Panc1 (cell line): ENCODE data around the gene SUCLG2.

Source experiments
- POLR2AphosphoS5 ChIP-seq: IDR thresholded peaks from 2 replicates; pipeline ENCODE4 v1.6.1; 2012; ENCODE audit warnings: mild to moderate bottlenecking, low read depth, low read length, moderate library complexity
- TF ChIP-seq, protein P1 (sequence below): fragments of 450-650 bp; IDR thresholded peaks from 2 replicates; pipeline ENCODE4 v1.5.1; 2017; ENCODE audit warnings: mild to moderate bottlenecking

DNA sequence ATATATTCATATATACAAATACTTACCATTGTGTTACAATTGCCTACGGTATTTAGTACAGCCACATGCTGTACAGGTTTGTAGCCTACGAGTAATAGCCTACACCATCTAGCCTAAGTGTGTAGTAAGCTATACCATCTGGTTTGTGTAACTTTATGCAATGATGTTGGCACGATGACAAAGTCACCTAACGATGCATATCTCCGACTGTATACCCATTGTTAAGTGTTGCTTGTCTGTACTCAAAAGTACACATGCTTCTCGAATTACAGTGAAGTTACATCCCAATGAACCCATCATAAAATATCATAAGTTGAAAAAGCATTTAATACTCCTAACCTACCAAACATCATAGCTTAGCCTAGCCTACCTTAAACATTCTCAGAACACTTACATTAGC lies 329.2 kb downstream of the SUCLG2 start:
- TF ChIP-seq, protein P1, sequence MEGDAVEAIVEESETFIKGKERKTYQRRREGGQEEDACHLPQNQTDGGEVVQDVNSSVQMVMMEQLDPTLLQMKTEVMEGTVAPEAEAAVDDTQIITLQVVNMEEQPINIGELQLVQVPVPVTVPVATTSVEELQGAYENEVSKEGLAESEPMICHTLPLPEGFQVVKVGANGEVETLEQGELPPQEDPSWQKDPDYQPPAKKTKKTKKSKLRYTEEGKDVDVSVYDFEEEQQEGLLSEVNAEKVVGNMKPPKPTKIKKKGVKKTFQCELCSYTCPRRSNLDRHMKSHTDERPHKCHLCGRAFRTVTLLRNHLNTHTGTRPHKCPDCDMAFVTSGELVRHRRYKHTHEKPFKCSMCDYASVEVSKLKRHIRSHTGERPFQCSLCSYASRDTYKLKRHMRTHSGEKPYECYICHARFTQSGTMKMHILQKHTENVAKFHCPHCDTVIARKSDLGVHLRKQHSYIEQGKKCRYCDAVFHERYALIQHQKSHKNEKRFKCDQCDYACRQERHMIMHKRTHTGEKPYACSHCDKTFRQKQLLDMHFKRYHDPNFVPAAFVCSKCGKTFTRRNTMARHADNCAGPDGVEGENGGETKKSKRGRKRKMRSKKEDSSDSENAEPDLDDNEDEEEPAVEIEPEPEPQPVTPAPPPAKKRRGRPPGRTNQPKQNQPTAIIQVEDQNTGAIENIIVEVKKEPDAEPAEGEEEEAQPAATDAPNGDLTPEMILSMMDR: no peak
- TF ChIP-seq POLR2AphosphoS5: no peak
